SK-N-SH treated with all-trans-retinoic acid at 6 μM for 48 hours (cell line): ENCODE results near the gene RAD51B.

Experiments
- ATAC-seq: fragments of 200-7000 bp; cut with Tn5 transposase; 3 replicates; pipeline ENCODE4 v1.9.1; 2020; ENCODE audit warnings: mild to moderate bottlenecking, moderate library complexity
- ARNTL ChIP-seq: fragments of 450-650 bp; formaldehyde crosslinking; IDR thresholded peaks from 2 replicates; pipeline ENCODE4 v1.5.0; 2020; ENCODE audit warnings: low read depth, mild to moderate bottlenecking, moderate library complexity, borderline replicate concordance
- BACH2 ChIP-seq: fragments of 250-450 bp; sonication (Bioruptor Pico); IDR thresholded peaks from 2 replicates; pipeline ENCODE4 v1.9.0; 2021; ENCODE audit warnings: mild to moderate bottlenecking, borderline replicate concordance
- CSDC2 ChIP-seq: fragments of 250-450 bp; sonication (Bioruptor Pico); IDR thresholded peaks from 2 replicates; pipeline ENCODE4 v1.5.0; 2020; ENCODE audit warnings: mild to moderate bottlenecking, moderate library complexity
- CSRNP3 ChIP-seq: fragments of 250-450 bp; sonication (Bioruptor Pico); IDR thresholded peaks from 2 replicates; pipeline ENCODE4 v1.5.1; 2021; ENCODE audit warnings: mild to moderate bottlenecking, moderate library complexity
- ESRRG ChIP-seq: fragments of 250-450 bp; sonication (Bioruptor Pico); IDR thresholded peaks from 2 replicates; pipeline ENCODE4 v1.6.1; 2021; ENCODE audit warnings: mild to moderate bottlenecking
- GLIS3 ChIP-seq: fragments of 250-450 bp; sonication (Bioruptor Pico); IDR thresholded peaks from 2 replicates; pipeline ENCODE4 v1.5.0; 2020; ENCODE audit warnings: mild to moderate bottlenecking, moderate library complexity
- ISL1 ChIP-seq: fragments of 250-450 bp; sonication (Bioruptor Pico); IDR thresholded peaks from 2 replicates; pipeline ENCODE4 v2.1.2; 2022; ENCODE audit warnings: mild to moderate bottlenecking, moderate library complexity
- OSR1 ChIP-seq: fragments of 250-450 bp; sonication (Bioruptor Pico); IDR thresholded peaks from 2 replicates; pipeline ENCODE4 v1.8.0; 2022; ENCODE audit warnings: moderate library complexity, mild to moderate bottlenecking, inconsistent platforms
- POU6F1 ChIP-seq: fragments of 250-450 bp; sonication (Bioruptor Pico); IDR thresholded peaks from 2 replicates; pipeline ENCODE4 v1.8.0; 2021; ENCODE audit warnings: low read depth, mild to moderate bottlenecking, moderate library complexity, borderline replicate concordance
- PPARA ChIP-seq: fragments of 250-450 bp; sonication (Bioruptor Pico); IDR thresholded peaks from 2 replicates; pipeline ENCODE4 v1.5.0; 2020; ENCODE audit warnings: mild to moderate bottlenecking, borderline replicate concordance
- RARB ChIP-seq: fragments of 250-450 bp; sonication (Bioruptor Pico); IDR thresholded peaks from 2 replicates; pipeline ENCODE4 v1.8.0; 2021; ENCODE audit warnings: mild to moderate bottlenecking, moderate library complexity
- TCF4 ChIP-seq: fragments of 250-450 bp; sonication (Bioruptor Pico); IDR thresholded peaks from 2 replicates; pipeline ENCODE4 v1.8.0; 2021; ENCODE audit warnings: mild to moderate bottlenecking, moderate library complexity, borderline replicate concordance
- TOX ChIP-seq: fragments of 250-450 bp; sonication (Bioruptor Pico); IDR thresholded peaks from 2 replicates; pipeline ENCODE4 v1.8.0; 2021; ENCODE audit warnings: mild to moderate bottlenecking, moderate library complexity, borderline replicate concordance
- ZC3H10 ChIP-seq: fragments of 250-450 bp; sonication (Bioruptor Pico); IDR thresholded peaks from 2 replicates; pipeline ENCODE4 v1.5.1; 2021; ENCODE audit warnings: mild to moderate bottlenecking, moderate library complexity
- ZFP3 ChIP-seq: fragments of 250-450 bp; sonication (Bioruptor Pico); IDR thresholded peaks from 2 replicates; pipeline ENCODE4 v1.5.0; 2020; ENCODE audit warnings: mild to moderate bottlenecking, moderate library complexity
- ZNF565 ChIP-seq: fragments of 450-650 bp; formaldehyde crosslinking; conservative IDR thresholded peaks from 2 replicates; pipeline ENCODE4 v1.5.0; 2020; ENCODE audit warnings: low read depth, mild to moderate bottlenecking, moderate library complexity
- ZNF70 ChIP-seq: fragments of 450-650 bp; formaldehyde crosslinking; IDR thresholded peaks from 2 replicates; pipeline ENCODE4 v1.5.0; 2020; ENCODE audit warnings: mild to moderate bottlenecking, moderate library complexity
- TF ChIP-seq, protein P1 (sequence below): fragments of 250-450 bp; sonication (Bioruptor Pico); IDR thresholded peaks from 2 replicates; pipeline ENCODE4 v1.8.0; 2020; ENCODE audit warnings: mild to moderate bottlenecking, moderate library complexity, borderline replicate concordance
- TF ChIP-seq, protein P2 (sequence below): fragments of 250-450 bp; sonication (Bioruptor Pico); IDR thresholded peaks from 2 replicates; pipeline ENCODE4 v1.5.0; 2020; ENCODE audit warnings: mild to moderate bottlenecking, moderate library complexity

RAD51B gene

GRCh38 chr14:68208218-68208617 is 388.6 kb downstream of the RAD51B start:
- ATAC-seq: no peak
- TF ChIP-seq GLIS3 (CRISPR knock-in tag) (no peak), PPARA (CRISPR knock-in tag) (no peak), ZNF565 (CRISPR knock-in tag) (no peak), ESRRG (CRISPR knock-in tag) (no peak), ARNTL (no peak), CSDC2 (CRISPR knock-in tag) (no peak), ZC3H10 (CRISPR knock-in tag) (no peak), POU6F1 (no peak)
- TF ChIP-seq, protein P1, sequence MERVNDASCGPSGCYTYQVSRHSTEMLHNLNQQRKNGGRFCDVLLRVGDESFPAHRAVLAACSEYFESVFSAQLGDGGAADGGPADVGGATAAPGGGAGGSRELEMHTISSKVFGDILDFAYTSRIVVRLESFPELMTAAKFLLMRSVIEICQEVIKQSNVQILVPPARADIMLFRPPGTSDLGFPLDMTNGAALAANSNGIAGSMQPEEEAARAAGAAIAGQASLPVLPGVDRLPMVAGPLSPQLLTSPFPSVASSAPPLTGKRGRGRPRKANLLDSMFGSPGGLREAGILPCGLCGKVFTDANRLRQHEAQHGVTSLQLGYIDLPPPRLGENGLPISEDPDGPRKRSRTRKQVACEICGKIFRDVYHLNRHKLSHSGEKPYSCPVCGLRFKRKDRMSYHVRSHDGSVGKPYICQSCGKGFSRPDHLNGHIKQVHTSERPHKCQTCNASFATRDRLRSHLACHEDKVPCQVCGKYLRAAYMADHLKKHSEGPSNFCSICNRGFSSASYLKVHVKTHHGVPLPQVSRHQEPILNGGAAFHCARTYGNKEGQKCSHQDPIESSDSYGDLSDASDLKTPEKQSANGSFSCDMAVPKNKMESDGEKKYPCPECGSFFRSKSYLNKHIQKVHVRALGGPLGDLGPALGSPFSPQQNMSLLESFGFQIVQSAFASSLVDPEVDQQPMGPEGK (CRISPR knock-in tag): no peak
- TF ChIP-seq, all 23 proteins: peak for 0

GRCh38 chr14:68208626-68209317 is 389.2 kb downstream of the RAD51B start:
- TF ChIP-seq, protein P2, sequence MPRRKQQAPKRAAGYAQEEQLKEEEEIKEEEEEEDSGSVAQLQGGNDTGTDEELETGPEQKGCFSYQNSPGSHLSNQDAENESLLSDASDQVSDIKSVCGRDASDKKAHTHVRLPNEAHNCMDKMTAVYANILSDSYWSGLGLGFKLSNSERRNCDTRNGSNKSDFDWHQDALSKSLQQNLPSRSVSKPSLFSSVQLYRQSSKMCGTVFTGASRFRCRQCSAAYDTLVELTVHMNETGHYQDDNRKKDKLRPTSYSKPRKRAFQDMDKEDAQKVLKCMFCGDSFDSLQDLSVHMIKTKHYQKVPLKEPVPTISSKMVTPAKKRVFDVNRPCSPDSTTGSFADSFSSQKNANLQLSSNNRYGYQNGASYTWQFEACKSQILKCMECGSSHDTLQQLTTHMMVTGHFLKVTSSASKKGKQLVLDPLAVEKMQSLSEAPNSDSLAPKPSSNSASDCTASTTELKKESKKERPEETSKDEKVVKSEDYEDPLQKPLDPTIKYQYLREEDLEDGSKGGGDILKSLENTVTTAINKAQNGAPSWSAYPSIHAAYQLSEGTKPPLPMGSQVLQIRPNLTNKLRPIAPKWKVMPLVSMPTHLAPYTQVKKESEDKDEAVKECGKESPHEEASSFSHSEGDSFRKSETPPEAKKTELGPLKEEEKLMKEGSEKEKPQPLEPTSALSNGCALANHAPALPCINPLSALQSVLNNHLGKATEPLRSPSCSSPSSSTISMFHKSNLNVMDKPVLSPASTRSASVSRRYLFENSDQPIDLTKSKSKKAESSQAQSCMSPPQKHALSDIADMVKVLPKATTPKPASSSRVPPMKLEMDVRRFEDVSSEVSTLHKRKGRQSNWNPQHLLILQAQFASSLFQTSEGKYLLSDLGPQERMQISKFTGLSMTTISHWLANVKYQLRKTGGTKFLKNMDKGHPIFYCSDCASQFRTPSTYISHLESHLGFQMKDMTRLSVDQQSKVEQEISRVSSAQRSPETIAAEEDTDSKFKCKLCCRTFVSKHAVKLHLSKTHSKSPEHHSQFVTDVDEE (CRISPR knock-in tag): no peak
- TF ChIP-seq ZNF70 (no peak), BACH2 (CRISPR knock-in tag) (no peak), CSRNP3 (CRISPR knock-in tag) (no peak), ARNTL (no peak), ESRRG (CRISPR knock-in tag) (no peak), OSR1 (CRISPR knock-in tag) (no peak), ZFP3 (CRISPR knock-in tag) (no peak)
- TF ChIP-seq, protein P1 (CRISPR knock-in tag): no peak
- no peak for ATAC-seq

DNA sequence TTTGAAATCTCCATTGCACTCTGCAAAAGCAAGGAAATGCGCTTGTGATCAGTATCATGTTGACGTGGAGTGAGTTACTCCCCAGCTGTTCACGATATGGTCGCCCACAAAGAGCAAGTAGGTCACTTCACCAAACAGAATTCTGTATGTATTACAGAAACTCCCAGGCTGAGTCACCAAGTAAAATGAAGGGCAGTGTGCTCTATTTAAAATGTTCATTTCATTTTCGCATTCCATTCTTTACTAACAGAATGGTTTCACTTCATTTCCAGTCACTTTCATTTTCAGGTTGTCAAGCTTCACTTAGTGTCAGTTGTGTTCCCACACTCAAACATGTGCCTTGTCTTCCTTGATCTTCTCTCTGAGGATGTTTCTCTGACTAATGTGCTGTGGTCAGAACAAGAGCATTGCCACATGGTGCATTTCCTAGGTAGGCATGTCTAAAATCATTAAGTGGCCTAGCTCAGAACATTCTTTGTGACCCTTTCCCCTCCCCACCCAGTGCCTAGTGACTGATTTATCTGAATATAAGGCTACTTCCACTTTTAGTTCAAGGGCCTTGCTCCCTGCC is 391.2 kb downstream of the RAD51B start:
- TF ChIP-seq, protein P1 (CRISPR knock-in tag): peak; percentile 69
- TF ChIP-seq ZNF565 (CRISPR knock-in tag) (no peak), RARB (CRISPR knock-in tag) (peak; percentile 91), ARNTL (no peak), ZC3H10 (CRISPR knock-in tag) (peak; percentile 94), ISL1 (CRISPR knock-in tag) (peak; percentile 87), TOX (CRISPR knock-in tag) (peak; percentile 95), TCF4 (no peak)
- TF ChIP-seq, all 23 proteins: peak for 5
- ATAC-seq: peak; percentile 92
